Renal cortical epithelial cell (primary cell): Measurements from ENCODE around the gene SSC5D. TPM values are rescaled to one million over a fixed set of nuclear protein-coding genes. Genes with fewer than 3 reads are reported as not detected.
A peak's percentile ranks its signal among the peaks of the same experiment; 100 is the strongest.
"Not testable (repeated sequence)": the region's sequence is repeated elsewhere in the genome, so short reads cannot be mapped to it uniquely, and the experiment has no call there.

Source experiments
- DNase-seq: peaks from one replicate; pipeline ENCODE4 v3.0.0-alpha.2; 2011; ENCODE audit warnings: low read depth
- total RNA-seq: library from RNA; depleted of rRNA; stranded (reverse); fragments of >200 nt; gene quantifications from 2 replicates; pipeline ENCODE4 v1.2.3, GENCODE V29; 2014

SSC5D gene
- 5.0 and 69.4 TPM in 2 replicates for total RNA-seq

DNA sequence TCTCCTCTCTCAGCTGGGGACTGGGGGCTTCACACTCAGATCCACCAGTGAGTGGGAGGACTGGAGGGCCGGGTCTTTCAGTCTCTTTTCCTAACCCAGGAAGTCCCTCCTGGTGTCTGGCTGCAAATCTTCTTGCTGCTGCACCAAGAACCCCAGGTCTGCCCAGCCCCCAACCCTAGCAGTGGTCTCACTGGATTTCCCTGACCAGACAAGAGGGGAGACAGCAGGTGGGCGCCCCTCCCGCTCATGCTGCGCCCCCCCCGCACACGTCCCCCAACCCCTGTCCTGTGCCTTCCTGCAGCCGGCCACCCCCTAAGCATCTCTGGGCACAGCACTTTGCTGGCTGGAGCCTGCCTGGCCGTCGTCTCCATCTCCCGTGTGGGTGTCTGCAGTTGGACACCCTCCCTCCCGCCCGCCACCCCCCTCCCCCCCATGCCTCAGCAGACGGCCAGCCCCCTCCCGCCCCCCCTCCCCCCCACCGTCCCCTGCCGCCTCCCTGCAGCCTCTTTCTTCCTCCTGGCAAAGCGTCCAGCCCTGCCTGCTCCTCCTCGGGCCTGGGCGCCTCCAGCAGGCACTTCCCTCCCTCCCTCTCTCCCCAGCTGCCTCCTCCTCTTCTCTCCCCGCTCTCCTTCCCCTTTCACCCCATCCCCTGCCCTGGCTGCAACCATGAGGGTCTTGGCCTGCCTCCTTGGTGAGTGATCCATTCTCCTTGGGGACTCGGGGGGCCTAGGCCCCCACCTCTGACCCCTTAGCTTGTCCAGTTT lies at the start of gene SSC5D:
Gene SSC5D (plus strand): TSS at position 513 of the 764 bp plus-strand sequence. CDS start 154 bp downstream, at position 667.
- no peak for DNase-seq

DNA sequence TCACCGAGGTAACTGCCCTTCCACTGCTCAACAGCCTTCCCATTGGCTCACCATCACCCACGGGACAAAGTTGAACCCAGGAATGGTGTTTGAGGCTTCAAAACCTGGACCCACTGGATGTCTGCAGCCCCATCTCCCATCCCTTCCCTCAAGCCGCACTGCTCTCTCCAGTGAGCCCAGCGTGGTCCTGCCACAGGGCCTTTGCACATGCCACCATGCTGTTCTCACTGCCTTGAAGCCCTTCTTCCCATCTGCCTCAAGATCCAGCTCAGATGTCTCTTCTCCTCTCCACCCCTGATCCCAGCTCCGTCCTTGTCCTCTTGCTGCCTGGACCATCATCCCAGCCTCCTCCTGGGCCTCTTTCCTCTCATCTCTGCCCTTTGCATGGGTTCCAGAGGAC lies 49.2 kb upstream of the SSC5D start:
- no peak for DNase-seq

DNA sequence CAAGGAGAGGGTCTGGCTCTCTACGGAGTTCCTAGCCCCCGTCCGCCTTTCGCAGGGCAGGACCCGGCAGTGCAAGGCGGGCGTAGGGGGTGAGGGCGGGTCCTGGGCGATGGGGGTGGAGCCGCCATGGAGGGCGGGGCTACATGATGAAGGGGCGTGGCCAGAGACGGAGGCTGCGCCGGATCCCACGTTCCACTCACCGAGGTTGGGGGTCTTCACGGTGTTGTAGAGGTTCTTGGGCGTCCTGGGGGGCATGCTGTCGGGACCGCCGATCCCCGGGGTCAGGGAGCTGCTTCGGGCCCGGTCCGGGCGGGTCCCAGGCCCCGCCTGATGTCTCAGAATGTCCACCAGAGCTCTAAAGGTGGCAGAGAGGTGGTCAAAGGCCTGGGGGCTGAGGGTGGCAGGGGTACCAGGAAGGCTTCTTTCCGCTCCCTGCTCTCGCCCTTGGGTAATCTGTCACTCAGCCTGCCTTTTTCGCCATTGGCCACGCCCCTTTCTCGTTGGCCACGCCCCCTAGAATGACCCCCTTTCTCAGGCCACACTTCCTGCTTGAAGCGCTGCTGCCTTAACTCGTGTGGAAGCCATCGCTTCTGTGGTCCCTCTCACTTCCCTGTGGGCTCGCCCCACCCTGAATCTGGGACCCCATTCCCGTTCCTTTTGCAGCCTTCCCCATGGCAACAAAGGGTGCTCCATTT lies 47.7 kb upstream of the SSC5D start:
- no peak for DNase-seq

DNA sequence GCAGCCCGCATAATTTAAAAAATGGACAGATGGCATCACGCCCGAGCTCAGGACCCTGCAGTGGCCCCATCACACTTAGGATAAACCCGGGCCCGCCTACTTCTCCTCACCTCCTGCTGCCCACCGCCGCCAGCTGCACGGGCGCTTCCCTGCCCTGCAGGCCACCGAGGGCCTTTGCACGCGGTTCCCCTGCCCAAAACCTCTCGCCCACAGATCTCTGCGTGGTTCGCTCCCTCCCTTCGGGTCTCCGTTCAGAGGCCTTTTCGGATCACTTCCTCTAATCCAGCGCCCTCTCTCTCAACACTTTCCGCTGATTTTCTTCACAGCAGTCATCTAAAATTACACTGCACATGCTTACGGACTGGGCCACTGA lies 46.9 kb upstream of the SSC5D start:
- DNase-seq = no peak

DNA sequence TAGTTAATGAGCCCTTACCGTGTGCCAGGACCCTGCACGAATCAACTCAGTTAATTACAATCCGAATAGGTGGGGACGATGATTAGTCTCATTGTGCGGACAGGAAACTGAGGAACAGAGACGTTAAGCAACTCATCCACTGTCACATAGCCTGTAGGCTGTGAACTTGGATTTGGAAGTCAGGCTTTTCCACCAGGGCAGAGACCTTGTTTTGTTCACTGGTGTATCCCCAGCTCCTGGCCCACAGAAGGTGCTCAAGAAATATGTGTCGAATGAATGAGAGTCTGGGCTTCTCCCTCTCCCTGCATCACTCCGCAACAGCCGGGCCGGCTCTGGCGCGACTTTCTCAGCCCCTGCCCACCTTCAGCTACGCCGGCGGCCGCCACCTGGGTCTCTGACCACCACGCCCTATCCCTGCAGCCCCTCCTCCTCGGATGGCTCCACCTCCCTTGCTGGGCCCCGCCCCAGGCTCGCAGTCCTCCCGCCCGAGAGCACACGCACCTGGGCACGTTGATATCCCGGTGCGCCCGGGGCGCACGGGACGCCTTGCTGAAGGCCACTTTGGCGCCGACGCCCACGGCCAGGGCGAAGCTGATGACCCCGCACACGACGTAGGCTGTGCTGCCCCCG lies 46.4 kb upstream of the SSC5D start:
- DNase-seq = no peak

DNA sequence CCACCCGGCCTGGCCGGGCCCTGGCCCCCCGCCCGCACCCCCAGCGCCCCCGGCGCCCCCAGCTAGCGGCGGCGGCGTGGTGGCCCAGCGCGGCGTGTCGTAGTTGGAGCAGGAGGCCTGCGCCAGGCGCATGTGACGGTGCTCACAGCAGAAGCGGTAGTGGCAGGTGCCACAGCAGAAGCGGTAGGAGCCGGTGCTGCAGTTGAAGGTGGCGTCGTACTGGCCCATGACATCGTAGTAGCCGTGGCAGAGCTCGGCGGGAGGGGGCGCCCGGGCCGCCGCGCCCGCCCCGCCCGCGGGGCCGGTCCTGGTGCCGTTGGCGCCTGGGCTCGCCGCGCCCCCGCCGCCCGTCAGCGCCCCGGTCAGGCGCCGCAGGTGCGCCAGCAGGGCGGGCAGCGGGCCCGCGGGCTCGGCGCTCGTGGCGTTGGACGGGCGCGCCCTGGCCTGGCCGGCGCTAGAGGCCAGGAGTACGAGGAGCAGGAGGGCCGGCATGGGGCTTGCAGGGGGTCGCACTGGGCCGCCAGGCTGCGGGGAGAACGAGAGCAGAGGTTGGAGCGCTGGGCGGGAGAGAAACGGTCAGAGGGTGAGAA lies 45.8 kb upstream of the SSC5D start:
- DNase-seq = no peak

DNA sequence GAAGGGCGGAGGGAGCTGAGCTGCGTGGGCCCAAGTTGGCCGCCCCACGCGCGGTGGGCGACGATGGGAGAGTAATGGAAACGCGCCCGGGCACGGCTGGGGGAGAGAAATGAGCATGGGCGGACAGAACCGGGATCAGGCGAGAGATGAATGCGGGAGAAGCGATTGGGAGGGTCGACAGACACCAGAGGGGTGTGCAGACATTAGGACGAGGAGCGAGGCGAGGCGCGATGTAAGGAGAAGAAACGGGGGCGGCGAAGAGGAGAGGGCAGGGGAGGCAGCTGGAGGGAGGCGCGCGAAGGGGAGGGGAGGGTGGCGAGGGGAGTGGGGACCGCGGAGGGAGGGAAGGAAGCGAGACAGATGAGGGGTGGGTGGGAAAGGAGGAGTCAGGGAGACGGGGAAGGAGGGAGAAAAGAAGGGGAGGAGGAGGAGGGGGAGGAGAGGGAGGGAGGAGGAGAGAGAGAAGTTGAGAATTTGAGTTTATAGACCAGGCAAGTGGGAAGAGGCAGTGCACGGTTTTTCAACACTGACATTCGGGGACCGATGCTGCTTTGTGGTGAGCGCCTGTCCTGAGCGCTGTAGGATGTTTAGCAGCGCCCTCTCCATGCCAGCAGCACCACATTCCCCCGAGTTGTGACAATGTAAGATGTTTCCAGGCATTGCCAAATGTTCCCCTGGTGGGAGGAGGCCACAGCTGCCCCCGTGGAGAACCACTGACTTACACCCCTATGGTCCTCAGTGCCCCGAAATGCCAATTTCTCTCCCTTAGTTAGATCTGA lies 45.0 kb upstream of the SSC5D start, which contains the start of gene SHISA7:
Gene SHISA7 (minus strand): TSS at position 256 of the 779 bp plus-strand sequence. CDS start 437 bp downstream, outside the sequence.
- DNase-seq = no peak

DNA sequence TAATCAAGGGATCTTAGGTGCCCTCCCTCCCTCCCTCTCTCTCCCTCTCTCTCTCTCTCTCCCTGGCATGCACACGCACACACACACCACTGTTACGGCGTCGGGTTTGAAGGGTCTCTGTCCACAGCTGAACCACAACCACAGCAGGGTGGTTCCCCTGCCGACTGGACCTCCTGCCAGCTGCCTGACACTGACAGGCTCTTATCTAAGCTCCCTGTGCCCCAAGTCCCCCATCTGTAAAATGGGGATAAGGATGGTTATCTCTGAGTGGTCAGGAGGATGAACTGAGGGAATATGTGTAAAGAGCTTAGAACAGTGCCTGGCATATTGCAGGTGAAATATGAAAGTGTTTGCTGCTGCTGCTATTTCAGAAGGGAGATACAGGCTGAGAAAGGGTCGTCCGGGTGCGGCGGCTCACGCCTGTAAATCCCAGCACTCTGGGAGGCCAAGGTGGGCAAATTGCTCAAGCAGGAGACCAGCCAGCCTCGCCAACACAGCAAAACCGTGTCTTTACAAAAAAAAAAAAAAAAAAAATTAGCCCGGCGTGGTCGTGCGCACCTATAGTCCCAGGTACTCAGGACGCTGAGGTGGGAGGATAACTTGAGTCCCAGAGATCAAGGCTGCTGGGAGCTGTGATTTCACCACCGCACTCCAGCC lies 44.3 kb upstream of the SSC5D start:
- DNase-seq = no peak

DNA sequence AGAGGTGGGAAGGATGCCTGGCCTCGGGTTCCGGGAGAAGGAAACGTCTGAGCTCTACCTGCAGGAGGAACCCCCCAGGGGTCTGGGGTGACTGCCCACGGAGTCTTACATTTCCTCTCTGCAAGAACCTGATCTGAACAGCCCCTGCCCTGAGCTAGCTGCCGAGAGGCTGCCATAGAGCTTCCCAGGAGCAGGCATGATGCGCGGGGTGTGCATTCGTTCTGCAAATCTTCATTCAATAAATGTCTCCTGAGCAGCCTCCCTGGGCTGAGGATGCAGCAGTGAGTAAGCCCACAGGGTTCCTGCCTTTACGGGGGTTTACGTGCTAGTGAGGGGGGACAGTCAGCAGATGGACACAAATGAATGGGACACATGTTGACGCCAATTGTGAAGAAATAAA lies 43.6 kb upstream of the SSC5D start:
- no peak for DNase-seq

DNA sequence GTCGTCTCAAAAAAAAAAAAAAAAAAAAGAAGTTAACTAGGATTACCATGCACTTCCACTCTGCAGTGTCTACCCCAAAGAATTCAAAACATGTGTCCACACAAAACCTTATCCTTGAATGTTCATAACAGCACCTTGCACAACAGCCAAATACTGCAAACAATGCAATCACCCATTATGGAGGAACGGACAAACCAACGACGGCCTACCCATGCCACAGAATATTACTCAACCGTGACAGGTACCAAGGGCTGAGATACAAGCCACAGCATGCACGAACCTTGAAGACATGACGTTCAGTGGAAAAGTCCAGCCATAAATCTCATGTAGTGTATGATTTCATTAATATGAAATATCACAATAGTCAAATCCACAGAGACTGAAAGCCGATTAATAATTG lies 42.2 kb upstream of the SSC5D start:
- peak; percentile 37 for DNase-seq

DNA sequence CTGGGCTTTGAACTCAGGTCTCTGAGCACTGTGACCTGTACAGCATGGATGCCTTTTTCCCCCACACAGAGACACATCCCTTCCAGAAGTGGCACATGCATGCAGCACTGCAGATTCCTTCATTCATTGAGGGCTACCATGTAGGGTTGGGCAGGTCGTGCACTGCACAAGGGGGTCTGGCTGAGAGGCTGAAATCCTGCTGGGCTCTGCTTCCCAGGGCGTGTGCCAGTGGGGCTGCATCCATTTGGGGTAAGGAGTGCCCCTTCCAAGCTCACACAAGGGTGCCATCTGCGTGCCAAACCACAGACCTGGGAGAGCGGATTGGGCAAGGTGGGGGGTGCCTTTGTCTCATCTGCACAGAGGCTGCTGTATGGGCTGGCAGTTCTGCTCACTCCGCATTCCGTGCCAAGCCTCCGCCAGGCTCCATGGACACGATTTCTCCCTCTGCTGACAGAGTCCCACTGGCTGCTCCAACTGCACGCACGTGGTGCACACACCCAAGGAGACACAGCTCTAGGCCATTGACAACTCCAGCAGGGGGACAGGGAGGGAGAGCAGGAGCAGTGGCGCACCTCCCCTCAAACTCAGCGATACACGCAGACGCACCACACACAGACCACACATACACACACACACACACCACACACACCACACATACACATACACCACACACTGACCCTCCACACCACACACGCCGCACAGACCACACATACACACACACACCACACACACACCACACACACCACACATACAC lies 40.6 kb upstream of the SSC5D start:
- DNase-seq = no peak

DNA sequence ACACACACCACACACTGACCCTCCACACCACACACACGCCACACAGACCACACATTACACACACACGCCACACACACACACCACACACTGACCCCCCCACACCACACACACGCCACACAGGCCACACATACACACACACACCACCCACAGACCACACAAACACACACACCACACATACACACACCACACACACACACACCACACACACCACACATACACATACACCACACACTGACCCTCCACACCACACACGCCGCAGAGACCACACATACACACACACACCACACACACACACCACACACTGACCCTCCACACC lies 40.1 kb upstream of the SSC5D start:
- DNase-seq = not testable (repeated sequence)

DNA sequence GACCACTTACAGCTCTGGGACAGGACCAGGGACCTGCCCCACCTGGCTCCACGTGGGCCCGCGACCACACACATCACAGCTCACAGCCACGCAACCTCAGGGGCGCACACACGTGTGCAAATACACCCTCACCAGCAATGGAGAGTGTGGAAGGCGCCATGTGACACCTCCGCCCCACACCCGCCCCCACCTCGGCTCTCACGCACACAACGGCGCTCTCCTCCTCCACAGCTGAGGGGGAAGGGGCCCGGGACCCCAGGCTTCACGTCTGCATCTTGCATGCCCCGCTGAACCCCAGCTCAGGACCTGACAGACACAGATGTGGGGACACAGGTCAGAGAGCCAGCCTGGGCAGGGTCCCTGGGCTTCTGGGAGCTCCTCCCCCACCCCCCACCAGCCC lies 38.8 kb upstream of the SSC5D start:
- no peak for DNase-seq

DNA sequence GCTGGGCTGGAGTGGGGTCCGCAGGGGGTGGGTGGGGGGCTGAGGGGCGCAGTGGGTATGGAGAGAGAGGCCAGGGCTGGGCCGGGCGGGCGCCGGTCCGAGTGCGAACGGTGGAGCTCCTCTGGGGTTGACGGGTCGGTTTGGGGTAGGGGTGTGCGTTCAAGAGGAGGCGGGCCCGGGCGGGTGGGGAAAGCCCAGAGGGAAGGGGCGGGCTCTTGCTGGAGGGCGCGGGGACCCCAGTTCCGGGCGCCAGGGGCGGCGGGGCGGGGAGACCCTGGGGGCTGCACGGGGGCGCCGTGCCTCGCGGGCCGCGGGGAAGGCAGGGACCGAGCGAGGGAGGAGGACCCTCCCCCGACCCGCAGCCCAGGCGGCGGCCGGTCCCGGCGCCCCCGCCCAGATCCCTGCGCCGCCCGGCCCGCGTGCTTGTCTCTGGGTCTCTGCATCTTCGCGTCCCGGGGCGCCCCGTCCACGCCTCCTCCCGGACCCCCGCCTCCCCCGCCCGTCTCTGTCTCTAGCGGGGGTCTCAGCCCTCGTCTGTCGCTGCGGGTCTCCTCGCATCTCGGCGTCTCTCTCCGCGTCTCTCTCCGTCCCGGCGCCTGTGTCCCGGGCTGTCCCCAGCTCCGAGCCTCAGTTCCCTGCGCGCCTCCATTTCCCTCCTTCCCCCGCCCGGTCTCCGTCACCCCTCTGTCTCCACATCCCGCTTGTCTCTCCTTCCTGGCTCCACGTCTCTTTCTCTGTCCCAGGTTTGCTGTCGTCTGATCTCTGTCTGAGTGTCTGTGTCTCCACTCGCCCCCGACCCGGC lies 36.9 kb upstream of the SSC5D start:
- DNase-seq = no peak

DNA sequence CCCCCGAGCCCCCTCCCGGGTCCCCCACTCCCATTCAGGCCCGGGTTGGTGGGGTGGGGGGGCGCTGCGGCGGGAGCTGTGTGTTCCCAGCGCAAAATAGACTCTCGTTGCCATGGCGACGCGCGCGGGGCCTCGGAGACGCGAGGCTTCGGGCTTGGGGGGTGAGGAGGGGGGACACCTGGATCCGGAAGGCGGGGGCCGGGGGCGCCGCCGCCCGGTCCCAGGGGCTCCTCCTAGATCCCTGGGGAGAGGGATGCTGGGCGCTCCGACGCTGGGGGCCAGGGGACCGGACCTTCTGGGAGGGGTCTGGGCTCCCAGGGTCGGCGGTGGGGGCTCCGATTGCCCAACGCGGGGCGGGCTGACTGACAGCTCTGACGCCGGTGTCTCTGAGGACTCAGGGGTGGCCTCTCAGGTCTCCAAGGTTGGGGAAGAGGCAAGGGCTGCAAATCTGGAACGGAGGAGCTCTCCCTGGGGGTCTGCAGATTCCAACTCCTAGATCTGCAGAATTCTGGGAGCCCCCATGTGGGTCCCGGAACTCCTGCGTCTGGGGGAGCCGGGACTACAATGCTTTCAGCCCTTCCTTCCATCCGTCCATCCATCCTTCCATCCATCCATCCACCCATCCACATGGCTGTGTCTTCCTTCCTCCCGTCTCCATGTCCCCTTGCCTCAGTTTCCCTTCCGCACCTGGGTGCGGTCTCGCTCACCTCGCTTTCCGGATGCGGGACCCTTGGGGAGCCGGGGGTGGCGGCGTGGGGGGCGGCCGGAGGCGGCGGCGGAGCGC lies 36.1 kb upstream of the SSC5D start:
- DNase-seq = no peak

DNA sequence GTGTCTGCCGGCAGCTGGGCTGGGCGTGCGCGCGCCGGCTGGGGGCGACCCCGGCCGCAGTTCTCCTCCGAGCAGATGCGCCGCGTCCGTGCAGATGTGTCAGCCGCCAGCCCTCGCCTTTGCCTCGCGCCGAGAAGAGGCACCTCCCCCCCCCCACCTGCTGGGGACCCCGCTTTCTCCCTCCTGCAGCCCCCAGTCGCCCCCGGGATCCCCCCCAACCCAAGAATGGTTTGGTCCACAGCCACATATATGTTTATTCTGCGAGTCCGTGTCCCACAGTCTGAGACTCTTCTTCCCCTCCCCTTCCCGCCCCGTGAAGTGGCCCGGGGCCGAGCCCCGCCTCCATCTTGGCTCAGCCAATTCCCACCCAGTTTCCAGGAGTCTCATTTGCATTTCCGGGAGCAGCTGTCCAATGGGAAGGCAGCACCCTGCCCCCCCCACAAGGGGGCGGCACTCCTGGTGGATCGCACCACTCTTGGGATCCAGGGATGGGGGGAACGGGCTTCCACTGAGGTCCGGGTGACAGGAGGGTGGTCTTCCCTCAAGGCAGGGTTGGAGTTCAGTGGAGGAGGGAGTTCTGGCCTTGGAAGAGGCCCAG lies 35.4 kb upstream of the SSC5D start:
- peak; percentile 49 for DNase-seq

DNA sequence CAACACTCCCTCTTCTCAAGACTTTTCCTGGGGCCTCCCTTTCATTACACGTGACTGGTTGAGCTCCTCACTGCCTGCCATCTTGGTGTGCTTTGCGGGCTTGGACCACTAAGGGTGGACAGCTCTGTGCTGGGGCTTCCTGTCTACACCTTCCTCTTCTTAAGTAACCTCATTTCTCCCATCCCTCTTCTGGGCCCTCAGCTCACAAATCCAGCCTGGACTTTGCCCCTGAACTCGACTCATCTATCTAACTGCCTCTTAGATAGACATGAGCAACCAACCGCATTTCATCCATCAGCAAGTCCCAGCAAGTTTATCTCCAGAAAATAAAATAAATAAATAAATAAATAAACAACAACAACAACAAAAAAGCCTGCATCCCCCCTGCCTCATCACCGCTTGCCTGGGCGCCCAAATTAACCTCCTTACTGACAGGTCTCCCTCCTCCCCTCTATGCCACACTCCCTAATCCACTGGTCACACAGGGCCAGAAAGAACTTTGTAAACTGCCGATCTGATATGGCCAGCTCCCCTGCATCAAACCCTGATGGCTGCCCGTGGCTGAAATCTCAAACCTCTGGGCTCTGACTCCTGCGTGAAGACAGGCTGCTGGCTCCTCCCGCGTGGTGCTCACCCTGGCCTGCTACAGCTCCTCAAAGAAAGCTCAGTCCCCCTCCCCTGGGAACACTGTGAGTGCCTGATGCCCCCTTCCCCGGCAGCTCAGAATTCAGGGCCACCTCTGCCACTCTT lies 34.5 kb upstream of the SSC5D start:
- DNase-seq = no peak

DNA sequence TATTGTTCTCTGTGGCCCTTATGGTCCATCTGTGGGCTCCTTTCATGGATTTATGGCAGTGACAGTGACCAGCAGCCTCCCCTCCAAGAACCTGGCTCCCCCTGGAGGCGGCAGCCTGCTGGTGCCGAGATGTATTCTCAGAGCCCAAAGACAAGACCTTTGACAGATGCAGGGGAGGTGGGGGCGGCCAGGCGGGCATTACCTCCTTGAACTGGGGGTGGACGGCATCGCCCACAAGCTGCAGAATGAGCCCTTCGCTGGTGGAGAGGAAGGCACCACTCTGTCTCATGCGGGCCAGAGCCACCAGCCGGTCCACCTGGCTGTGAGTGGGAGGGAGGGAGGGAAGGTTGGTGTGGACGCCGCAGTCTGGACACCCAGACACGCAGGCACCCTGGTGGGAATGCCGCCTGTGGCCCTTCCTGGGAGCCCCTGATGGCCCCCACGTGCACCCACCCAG lies 33.4 kb upstream of the SSC5D start:
- no peak for DNase-seq
